Measurements from ENCODE around the gene CALCOCO1.

CALCOCO1 gene

GRCh38 chr12:53664191-53664590 is 63.1 kb downstream of the CALCOCO1 start:
- no peak for DNase-seq (ENCODE audit: low read depth)

- DNase-seq (ENCODE audit: low read depth) = no peak
These were observed 67.2 kb downstream of the CALCOCO1 start for GRCh38 chr12:53660041-53660440.

GRCh38 chr12:53659571-53659981 is 67.7 kb downstream of the CALCOCO1 start:
- no peak for DNase-seq (ENCODE audit: low read depth)

- no peak for DNase-seq (ENCODE audit: low read depth)
These were observed 68.2 kb downstream of the CALCOCO1 start for GRCh38 chr12:53659011-53659551.
